GM18861 (cell line): ENCODE data around the gene STXBP5L.
"Not testable (repeated sequence)": the region's sequence is repeated elsewhere in the genome, so short reads cannot be mapped to it uniquely, and the experiment has no call there.

Experiments used
- ATAC-seq: cut with Tn5 transposase; IDR thresholded peaks from one replicate; pipeline ENCODE4 v1.9.1; 2021; ENCODE audit not compliant: unreplicated experiment

STXBP5L gene

DNA sequence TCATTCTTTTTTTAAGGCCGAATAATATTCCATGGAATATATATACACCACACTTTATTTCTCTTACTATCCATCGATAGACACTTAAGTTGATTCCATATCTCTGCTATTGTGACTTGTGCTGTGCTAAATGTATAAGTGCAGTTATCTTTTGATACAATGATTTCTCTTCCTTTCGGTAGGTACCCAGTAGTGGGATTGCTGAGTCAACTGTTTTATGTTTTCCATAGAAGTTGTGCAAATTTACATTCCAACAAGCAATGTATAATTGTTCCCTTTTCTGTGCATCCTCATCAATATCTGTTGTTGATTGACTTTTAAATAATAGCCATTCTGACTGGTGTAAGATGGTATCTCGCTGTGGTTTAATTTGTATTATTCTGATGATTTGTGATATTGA, 81.0 kb downstream of the STXBP5L start:
- ATAC-seq, result no peak

DNA sequence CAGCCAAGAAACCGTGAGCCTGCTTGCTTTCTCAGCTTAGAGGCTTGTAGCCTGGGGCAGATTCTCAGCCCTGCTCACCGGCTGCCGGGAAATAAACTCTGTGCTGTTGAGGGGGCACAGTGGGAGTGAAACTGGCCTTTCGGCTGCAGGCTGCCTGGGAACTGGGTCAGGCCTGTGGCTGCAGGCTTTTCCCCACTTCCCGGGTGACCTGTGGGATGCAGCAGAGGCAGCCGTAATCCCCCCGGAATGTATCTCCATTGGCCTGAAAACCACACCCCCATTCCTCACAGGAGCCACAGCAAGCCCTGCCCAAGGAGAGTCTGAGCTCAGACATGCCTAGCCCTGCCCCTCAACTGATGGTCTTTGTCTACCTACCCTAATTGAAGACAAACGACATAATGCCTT, 110.9 kb downstream of the STXBP5L start:
- no peak for ATAC-seq

DNA sequence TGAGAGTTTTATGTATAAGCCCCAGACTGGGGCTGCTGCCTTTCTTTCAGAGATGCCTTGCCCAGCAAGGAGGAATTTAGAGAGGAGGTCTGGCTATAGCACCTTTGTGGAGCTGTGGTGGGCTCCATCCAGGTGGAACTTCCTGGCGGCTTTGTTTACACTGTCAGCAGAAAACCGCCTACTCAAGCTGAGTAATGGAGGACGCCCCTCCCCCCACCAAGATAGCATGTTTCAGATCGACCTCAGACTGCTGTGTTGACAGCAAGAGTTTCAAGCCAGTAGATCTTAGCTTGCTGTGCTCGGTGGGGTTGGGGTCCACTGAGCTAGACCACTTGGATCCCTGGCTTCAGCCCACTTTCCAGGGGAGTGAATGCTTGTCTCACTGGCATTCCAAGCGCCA, 155.6 kb downstream of the STXBP5L start:
- no peak for ATAC-seq

DNA sequence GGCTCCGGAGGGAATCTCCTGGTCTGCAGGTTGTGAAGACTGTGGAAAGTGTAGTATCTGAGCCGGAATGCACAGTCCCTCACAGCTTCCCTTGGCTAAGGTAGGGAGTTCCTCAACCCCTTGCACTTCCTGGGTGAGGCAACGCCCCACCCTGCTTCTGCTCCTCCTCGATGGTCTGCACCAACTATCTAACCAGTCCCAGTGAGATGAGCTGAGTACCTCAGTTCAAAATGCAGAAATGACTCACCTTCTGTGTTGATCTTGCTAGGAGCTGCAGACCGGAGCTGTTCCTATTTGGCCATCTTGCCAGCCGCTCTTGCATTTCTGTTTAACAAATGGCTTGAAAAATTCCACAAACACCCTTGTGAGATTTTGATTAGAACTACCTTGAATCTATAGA, 156.1 kb downstream of the STXBP5L start:
- no peak for ATAC-seq

DNA sequence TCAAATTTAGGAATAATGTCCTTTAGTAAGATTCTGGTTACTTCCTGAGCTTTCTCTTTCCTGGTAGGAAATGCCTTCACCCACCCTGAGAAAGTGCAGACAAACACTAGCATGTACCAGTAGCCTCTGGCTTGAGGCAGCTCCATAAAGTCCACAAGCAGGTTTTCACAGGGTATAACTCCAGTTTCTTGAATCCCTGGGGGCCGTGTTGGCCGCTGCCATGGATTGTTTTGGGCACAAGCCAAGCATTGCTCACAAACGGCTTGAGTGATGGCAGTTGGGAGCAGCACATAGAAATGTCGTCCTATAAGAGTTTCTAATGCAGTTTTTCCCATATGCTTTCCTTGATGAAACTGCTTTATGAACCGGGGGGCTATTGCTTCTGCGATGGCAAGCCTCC, 164.1 kb downstream of the STXBP5L start:
- ATAC-seq, result no peak

DNA sequence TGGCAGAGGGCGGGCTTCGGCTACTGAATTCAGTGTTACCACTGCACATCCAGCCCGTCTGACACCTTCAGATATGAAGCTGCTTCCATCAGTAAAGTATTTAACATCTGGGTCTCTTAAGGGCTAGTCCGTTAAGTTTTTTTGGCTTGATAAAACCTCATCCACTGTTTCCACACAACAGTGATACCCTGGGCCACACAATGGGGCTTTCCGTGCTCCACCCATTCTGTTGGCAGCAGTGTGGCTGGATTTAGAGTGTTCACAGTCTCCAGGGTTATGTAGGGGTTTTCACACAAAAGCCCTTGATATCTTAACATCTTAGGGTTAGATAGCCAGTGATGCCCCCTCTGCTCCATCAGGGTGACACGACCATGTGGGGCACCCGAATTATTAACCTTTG, 165.0 kb downstream of the STXBP5L start:
- no peak for ATAC-seq

DNA sequence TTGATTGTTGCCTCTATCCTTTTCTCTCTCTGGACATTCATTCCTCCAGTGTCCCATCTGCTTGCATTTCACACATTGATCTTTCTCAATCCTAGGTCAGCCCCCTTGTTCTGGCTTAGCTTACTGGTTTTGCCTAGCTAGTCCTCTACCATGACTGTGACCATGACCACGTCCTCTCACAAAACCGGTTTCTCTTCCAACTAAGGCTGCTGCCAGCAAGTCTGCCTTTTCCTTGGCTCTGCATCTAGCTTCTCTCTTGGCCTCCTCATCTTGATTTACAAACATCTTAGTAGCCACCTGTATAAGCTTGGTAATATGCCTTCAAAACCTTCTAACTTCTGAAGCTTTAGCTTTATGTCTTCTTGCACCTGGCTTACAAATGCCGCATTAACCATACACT, 167.2 kb downstream of the STXBP5L start:
- ATAC-seq, result no peak

DNA sequence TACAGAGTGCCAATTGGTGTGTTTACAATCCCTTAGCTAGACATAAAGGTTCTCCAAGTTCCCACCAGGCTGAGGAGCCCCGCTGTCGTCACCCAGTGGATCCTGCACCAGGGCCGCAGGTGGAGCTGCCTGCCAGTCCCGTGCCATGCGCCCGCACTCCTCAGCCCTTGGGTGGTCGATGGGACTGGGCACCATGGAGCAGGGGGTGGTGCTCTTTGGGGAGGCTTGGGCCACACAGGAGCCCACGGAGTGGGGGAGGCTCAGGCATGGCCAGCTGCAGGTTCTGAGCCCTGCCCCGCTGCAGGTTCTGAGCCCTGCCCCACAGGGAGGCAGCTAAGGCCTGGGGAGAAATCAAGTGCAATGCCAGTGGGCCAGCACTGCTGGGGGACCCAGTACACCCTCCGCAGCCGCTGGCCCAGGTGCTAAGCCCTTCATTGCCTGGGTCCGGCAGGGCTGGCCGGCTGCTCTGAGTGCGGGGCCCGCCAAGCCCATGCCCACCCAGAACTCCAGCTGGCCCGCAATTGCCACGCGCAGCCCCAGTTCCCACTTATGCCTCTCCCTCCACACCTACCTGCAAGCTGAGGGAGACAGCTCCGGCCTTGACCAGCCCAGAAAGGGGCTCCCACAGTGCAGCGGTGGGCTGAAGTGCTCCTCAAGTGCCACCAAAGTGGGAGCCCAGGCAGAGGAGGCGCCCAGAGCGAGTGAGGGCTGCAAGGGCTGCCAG, 170.5 kb downstream of the STXBP5L start:
- not testable (repeated sequence) for ATAC-seq

DNA sequence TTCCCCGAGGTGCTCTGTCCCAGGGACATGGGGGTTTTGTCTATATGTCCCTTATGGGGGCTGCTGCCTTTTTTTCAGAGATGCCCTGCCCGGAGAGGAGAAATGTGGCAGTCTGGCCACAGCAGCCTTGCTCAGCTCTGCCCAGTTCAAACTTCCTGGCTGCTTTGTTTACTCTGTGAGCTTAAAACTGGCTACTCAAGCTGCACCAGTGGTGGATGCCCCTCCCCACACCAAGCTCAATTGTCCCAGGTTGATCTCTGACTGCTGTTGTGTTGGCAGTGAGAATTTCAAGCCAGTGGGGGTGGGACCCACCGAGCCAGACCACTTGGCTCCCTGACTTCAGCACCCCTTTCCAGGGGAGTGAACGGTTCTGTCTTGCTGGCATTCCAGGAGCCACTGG, 188.9 kb downstream of the STXBP5L start:
- ATAC-seq, result no peak

DNA sequence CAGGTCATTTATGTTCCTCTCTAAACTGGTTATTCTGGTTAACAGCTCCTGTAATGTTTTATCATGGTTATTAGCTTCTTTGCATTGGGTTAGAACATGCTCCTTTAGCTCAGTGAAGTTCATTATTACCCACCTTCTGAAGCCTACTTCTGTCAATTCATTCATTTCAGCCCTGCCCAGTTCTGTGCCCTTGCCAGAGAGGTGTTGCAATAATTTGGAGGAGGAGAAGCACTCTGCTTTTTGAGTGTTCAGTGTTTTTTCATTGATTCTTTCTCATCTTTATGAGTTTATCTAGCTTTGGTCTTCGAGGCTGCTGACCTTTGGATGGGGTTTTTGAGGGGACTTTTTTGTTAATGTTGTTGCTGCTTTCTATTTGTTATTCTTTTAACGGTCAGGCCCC, 203.1 kb downstream of the STXBP5L start:
- ATAC-seq, result not testable (repeated sequence)

DNA sequence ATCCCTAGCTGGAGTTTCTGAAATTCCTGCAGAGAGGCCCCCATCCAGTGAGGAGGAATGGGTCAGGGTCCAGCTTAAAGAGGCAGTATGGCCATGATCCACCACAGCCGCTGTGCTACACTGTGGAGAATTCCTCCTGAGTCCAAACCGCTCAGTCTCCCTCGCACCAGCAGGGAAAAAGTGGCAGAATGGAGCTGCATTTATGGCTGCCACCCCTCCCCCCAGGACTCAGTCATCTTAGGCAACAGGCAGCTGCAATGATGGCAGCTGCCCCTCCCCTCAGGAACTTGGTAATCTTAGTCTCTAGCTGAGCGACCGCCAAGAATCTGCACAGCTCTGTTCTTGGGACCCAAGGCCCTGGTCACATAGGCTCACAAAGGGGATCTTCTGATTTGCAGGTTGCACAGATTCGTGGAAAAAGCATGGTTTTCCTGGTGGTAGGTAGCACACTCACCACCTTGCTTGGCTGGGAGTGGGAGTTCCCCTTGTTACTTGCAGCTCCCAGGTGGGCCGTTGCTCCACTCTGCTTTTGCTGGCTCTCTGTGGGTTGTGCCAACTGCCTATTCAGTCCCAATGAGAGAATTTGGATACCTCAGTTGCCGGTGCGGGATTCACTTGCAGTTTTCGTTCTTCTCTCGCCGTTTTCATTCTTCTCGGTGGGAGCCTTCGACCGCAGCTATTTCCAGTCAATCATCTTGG, 204.1 kb downstream of the STXBP5L start:
- no peak for ATAC-seq

DNA sequence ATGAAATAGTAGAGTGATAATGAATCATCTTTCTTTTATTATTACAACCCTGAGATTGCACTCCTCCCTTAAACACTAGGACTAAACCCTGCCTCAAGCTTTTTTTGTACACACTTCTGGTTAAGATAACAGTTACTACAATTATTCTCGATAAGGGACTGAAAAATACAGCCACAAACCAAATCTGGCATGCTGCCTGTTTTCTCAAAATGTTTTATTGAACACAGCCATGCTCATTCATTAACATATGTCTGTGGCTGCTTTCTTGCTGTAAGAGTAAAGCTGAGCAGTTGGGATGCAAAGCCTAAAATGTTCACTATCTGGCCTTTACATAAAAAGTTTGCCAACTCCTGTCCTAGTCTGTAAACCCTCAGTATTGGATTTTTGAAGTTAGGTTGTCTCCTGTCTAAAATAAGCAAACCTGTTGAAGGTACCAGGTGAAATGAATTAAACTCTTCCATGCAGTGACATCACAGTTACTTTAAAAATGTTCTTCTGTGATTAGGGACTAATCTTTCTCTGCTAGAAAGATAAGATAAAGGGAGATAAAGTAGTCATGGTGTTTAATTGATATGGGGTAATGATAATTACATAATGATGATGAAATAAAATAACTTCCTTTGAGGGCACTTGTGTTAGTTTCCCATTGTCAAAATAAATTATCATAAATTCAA, 218.2 kb downstream of the STXBP5L start:
- no peak for ATAC-seq

DNA sequence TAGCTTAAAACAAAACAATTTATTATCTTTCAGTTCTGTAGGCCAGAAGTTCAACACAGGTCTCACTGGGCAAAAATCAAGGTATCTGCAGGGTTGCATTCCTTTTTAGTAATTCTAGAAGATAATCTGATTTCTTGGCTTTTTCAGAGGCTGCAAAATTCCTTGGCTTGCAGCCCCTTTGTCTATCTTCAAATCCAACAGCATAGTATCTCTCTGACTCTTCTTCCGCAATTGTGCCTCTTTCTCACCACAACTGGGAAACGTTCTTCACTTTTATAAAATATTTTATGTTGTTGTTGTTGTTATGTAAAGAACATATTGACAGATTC, 218.7 kb downstream of the STXBP5L start:
- ATAC-seq, result no peak

DNA sequence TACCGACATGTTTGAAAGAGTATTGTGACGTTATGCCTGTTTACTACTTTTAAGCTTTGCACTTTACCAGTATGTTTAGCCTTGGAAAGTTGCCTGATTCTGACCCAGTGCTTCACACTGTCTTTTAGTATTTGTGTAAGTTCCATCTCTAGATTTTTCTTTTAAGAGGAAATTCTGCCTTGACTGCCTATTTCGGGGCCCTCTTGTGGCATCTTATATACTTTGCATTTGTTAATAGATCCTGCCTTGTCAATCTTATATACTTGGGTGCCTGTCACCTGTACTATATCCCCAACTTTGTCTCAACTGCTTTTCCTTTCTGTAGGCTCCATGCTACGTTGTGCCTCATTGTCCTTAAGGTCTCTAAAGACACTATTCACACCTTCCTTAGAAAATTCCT, 244.6 kb downstream of the STXBP5L start:
- ATAC-seq, result no peak

DNA sequence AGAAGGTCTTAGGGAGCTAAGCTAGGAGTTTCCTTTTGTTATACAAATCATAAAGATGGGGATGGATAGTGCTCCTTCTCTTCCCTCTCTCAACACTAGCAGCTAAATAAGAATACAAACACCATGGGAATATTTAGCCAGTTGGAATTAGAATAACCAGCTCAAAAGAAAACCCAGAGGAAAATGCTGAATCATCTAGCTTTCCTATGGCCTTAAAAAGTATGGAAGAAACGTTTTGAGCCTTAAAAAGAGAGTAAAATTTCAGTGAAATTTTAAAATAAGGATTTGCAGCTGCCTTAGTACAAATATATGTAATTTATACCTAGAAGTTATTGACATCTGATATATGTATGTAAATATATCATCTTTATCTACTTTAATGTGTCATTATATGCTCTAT, 245.8 kb downstream of the STXBP5L start:
- no peak for ATAC-seq

DNA sequence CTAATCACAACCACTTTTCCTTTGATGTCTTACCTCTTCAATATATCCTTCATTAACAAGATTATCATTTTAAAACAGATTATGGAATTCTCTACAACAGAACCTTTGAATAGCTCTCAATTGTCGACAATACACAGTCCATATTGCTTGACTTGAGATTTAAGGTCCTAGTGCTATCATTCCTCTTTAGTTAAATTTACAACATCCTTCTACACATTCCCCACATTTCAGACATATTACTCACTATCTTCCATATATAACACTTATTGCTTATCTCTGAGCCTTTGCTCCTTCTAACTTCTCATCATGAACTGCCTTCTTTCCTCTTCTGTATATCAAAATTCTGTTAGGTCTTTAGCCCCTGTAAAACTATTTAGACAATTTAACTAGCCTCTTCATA, 247.0 kb downstream of the STXBP5L start:
- ATAC-seq, result no peak

DNA sequence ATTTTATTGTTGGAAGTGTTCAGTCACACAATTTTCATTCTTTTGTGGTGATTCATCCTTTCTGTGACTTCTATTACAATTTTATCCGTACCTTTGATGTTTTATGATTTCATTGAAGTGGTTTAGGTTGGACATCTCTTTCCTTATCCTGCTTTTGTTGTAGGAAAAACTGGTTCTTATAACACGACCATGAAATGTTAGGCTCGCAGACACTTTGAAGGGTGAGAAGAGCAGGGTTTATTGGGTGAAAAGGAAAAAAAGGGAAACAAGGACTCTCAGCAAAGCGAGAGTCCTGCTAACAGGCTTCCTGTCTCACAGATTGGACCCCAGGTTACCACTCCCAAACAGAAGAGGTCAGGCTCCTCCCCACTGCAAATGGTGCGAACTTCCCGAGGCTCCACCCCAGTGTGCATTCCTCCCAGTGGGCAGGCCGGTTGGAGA, 257.4 kb downstream of the STXBP5L start:
- no peak for ATAC-seq

DNA sequence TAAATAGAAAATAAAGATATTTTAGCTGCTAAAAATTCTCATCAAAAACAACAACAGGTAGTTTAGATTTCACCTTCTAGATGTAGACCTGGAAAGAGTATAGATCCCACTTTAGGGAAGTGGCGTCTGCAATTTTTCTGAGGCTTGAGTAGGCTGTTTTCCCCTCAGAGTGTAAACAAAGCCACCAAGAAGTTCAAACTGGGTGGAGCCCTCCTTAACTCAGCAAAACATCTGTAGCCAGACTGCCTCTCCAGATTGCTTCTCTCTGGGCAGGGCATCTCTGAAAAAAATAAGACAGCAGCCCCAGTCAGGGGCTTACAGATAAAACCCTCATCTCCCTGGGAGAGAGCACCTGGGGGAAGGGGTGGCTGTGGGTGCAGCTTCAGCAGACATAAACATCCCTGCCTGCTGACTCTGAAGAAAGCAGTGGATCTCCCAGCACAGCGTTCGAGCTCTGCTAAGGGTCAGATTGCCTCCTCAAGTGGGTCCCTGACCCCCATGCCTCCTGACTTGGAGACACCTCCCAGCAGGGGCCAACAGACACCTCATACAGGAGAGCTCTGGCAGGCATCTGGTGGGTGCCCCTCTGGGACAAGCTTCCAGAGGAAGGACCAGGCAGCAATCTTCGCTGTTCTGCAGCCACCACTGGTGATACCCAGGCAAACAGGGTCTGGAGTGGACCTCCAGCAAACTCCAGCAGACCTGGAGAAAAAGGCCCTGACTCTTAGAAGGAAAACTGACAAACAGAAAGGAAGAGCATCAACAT, 259.6 kb downstream of the STXBP5L start:
- ATAC-seq, result no peak

DNA sequence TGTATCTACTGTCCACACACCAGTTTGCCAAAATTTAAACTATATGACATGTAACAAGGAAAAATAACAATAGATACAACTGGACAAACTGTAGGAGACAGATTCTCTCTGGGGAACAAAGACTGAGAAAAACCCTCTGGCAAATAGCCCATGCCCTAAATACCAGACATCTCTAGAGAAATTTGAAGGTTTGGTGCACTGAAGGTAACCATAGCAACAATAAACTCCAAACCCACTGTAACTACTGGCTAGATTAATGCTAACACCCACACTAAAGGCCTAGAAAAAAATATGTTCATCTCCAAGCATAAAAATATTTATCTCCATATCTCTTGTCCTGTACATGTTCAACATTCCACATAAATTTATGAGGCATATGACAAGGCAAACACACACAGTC, 267.1 kb downstream of the STXBP5L start:
- ATAC-seq, result no peak

DNA sequence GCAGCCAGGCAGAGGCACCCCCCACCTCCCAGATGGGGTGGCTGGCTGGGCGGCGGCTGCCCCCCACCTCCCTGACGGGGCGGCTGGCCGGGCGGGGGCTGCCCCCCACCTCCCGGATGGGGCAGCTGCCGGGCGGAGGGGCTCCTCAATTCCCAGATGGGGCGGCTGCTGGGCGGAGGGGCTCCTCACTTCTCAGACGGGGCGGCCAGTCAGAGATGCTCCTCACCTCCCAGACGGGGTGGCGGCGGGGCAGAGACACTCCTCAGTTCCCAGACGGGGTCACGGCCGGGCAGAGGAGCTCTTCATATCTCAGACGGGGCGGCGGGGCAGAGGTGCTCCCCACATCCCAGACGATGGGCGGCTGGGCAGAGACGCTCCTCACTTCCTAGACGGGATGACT, 282.6 kb downstream of the STXBP5L start:
- not testable (repeated sequence) for ATAC-seq

DNA sequence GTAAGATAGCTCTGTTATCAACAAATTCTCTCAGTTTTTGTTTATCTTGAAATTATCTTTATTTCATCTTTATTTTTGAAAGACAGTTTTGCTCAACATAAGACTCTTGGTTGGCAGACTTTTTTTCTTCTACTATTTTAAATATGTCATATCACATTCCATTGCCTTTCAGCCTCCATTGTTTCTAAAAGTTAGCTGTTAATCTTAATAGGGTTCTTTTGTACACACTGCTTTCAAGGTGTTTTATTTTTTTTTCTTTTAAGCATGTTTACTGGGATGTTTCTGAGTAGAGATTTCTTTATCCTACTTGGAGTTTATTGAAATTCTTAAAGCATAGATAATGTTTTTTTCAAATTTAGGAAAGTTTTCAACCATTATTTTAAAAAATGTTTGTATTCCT, 294.6 kb downstream of the STXBP5L start:
- ATAC-seq, result no peak

DNA sequence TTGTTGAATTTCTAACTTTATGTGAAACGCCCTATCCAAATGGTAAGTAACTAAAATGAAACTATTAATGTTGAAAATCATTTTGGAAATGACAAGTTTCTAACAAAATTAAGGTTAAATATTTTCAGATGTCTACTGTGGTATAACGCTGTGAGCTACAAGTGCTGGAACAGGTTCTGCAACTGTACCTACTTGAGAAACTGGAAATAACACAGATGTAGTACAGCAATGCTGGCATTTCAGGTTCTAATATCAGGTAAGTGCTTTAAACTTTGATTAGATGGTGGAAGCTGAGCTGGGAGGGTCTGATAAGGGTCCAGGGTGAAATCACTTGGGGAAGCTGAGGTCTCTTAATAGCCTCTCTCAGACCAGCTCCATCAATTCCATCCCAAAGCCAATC, 315.1 kb downstream of the STXBP5L start:
- ATAC-seq, result no peak
